ENCODE data around the gene SIRT7. TPM values are rescaled to one million over a fixed set of nuclear protein-coding genes. Genes with fewer than 3 reads are reported as not detected.
A peak's percentile ranks its signal among the peaks of the same experiment; 100 is the strongest.

Gene SIRT7
- total and polyA plus RNA-seq, 4 experiments from 2014 or later, result 31.5 to 91.9 (median 66.4) TPM

GRCh38 chr17:81902023-81902652, 15.8 kb downstream of the SIRT7 start, which contains the start of gene NPB:
Gene NPB (plus strand): TSS chr17:81902238. CDS start chr17:81902278, 40 bp downstream.
- Mint-ChIP-seq H3K27ac (peak within 1 kb of the TSS in 2 of 7 donors; percentile 22 to 42), H3K9me3 (no peaks in the 10 kb centered on the region), H3K4me3 (peak within 1 kb of the TSS in 3 of 8 donors; percentile 2 to 51 (median 10)), H3K27me3 (peaks cover 6% of the 10 kb centered on the region in 2 donors), H3K36me3 (peaks cover 18 to 21% of the 10 kb centered on the region in 2 donors), H3K4me1 (peaks cover 2 to 10% (median 7%) of the 10 kb centered on the region in 4 donors)
- DNase-seq, result peak in 1 of 5 donors; percentile 27
- H3K27ac ChIP-seq (ENCODE audit: low read depth, low read length), result no peak within 1 kb of the TSS
- no peaks in the 10 kb centered on the region for H3K9me3 ChIP-seq (ENCODE audit: control insufficient read depth in 1 of 2, low read length in 2 of 2)
- CTCF ChIA-PET (ENCODE audit: partially characterized antibody), result no interaction called here
- peaks cover 4% of the 10 kb centered on the region for H3K27me3 ChIP-seq (ENCODE audit: insufficient read depth, low read length)
- intact Hi-C loops (cut with micrococcal nuclease), result no loop called here
- H3K4me1 ChIP-seq (ENCODE audit: insufficient read depth, low read length), result peaks cover 7% of the 10 kb centered on the region
- POLR2A ChIA-PET (ENCODE audit: partially characterized antibody), result interaction anchor here (0.7 to 1.5 kb wide), 4 partner anchors 8 to 35 kb away, joined by 3 to 5 read pairs (median 4); partner anchors contain the start of genes PCYT2 and SIRT7
- H3K36me3 ChIP-seq (ENCODE audit: insufficient read depth, low read length), result peaks cover 22% of the 10 kb centered on the region
- no peak within 1 kb of the TSS for H3K4me3 ChIP-seq (ENCODE audit: low read length in 2 of 2)

DNA sequence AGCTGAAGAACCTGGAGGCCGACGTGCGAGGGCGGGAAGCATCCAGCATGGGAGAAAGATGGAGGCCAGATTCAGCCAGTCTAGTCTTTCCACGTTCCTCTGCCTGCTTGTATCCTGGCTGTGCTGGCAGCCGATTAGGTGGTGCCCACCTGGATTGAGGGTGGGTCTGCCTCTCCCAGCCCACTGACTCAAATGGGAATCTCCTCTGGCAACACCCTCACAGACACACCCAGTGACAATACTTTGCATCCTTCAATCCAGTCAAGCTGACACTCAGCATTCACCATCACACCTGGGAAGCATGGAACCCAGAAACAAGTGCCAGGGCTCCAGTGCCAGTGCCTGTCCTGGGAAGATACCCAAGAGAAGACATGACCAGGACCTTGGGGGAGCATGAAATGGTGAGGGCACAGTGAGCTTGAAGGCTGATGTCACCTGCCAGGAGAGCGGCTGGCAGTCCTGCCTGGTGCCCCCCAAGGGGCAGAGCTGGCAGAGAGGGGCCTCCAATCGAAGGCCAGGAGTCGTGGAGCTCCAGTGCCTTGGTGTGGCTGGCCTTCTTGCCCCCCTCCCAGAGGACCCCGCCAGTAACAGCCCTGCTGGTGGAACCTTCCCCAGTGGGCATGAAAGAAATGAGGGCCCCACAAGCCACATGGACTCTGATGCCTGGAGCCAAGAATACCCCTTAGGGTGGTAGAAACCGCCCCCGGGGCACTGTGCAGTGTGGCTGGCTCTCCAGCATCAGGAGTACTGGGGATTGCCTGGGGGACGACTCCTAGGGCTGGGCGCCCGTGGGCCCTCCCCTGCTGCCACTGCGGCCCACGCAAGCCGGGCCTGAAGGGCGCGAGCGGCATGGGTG, 16.6 kb downstream of the SIRT7 start:
- no peak overlapping the region for H3K4me3 ChIP-seq (ENCODE audit: low read length in 2 of 2)
- Mint-ChIP-seq H3K9me3 (no peaks in the 10 kb centered on the region), H3K27ac (peak overlapping the region in 2 of 7 donors; percentile 22 to 42), H3K27me3 (peaks cover 6% of the 10 kb centered on the region in 2 donors), H3K4me3 (peak overlapping the region in 7 of 8 donors; percentile 10 to 78 (median 41)), H3K4me1 (peaks cover 2 to 10% (median 7%) of the 10 kb centered on the region in 4 donors), H3K36me3 (peaks cover 20 to 21% of the 10 kb centered on the region in 2 donors)
- POLR2A ChIA-PET (ENCODE audit: partially characterized antibody), result interaction anchor here (0.6 to 1.5 kb wide), 5 partner anchors 9 to 47 kb away, joined by 3 to 5 read pairs (median 4); partner anchors contain the start of genes PCYT2 and SIRT7
- H3K27me3 ChIP-seq (ENCODE audit: insufficient read depth, low read length), result peaks cover 4% of the 10 kb centered on the region
- peak in 1 of 5 donors; percentile 14 for DNase-seq
- CTCF ChIA-PET (ENCODE audit: partially characterized antibody), result no interaction called here
- H3K36me3 ChIP-seq (ENCODE audit: insufficient read depth, low read length), result peaks cover 17% of the 10 kb centered on the region
- intact Hi-C loops (cut with micrococcal nuclease), result no loop called here
- H3K4me1 ChIP-seq (ENCODE audit: insufficient read depth, low read length), result peaks cover 7% of the 10 kb centered on the region
- H3K27ac ChIP-seq (ENCODE audit: low read depth, low read length), result no peak overlapping the region
- H3K9me3 ChIP-seq (ENCODE audit: control insufficient read depth in 1 of 2, low read length in 2 of 2), result no peaks in the 10 kb centered on the region

- peak in 1 of 5 donors; percentile 29 for DNase-seq
- Mint-ChIP-seq H3K4me3 (no peak overlapping the region), H3K36me3 (peaks cover 22 to 26% of the 10 kb centered on the region in 2 donors), H3K27me3 (peaks cover 6% of the 10 kb centered on the region in 2 donors), H3K27ac (peak overlapping the region in 1 of 7 donors; percentile 42), H3K9me3 (no peaks in the 10 kb centered on the region), H3K4me1 (peaks cover 2 to 10% (median 7%) of the 10 kb centered on the region in 4 donors)
- ChIA-PET POLR2A (ENCODE audit: partially characterized antibody) (interaction anchor here (0.6 to 1.4 kb wide), 2 partner anchors 10 to 45 kb away, joined by 3 to 5 read pairs; partner anchors contain the start of gene PCYT2), CTCF (ENCODE audit: partially characterized antibody) (no interaction called here)
- Histone ChIP-seq H3K9me3 (ENCODE audit: control insufficient read depth in 1 of 2, low read length in 2 of 2) (no peaks in the 10 kb centered on the region), H3K36me3 (ENCODE audit: insufficient read depth, low read length) (peaks cover 16% of the 10 kb centered on the region), H3K27me3 (ENCODE audit: insufficient read depth, low read length) (peaks cover 4% of the 10 kb centered on the region), H3K4me1 (ENCODE audit: insufficient read depth, low read length) (peaks cover 7% of the 10 kb centered on the region), H3K27ac (ENCODE audit: low read depth, low read length) (no peak overlapping the region), H3K4me3 (ENCODE audit: low read length in 2 of 2) (no peak overlapping the region)
- intact Hi-C loops (cut with micrococcal nuclease), result no loop called here
Observed at GRCh38 chr17:81900181-81900820, 17.7 kb downstream of the SIRT7 start.

DNA sequence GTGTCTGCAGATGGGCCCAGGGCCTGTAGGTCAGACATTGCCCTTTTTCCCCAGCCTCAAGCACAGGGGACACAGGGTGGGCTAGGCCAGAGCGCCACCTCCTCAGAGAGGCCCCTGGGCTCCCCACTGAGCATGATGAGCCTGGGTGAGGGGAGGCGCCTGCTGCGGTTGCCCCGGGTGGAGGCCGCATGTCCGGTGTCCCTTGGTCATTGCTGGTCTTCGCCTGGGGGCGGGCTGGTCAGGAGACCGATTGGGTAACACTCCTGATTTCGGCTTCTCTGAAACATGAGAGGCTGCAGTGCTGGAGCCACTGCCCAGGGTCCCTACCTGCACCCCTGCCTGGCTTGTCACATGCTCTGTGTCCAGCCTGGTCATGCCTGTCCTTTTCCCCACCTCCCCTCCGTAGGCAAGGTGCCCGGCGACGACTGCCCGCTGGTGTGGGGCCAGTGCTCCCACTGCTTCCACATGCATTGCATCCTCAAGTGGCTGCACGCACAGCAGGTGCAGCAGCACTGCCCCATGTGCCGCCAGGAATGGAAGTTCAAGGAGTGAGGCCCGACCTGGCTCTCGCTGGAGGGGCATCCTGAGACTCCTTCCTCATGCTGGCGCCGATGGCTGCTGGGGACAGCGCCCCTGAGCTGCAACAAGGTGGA, 18.3 kb downstream of the SIRT7 start:
- Mint-ChIP-seq H3K4me3 (no peak overlapping the region), H3K27me3 (peaks cover 6% of the 10 kb centered on the region in 2 donors), H3K36me3 (peaks cover 24 to 29% of the 10 kb centered on the region in 2 donors), H3K27ac (no peak overlapping the region), H3K9me3 (no peaks in the 10 kb centered on the region), H3K4me1 (peaks cover 2 to 10% (median 7%) of the 10 kb centered on the region in 4 donors)
- ChIA-PET POLR2A (ENCODE audit: partially characterized antibody) (no interaction called here), CTCF (ENCODE audit: partially characterized antibody) (no interaction called here)
- H3K9me3 ChIP-seq (ENCODE audit: control insufficient read depth in 1 of 2, low read length in 2 of 2), result no peaks in the 10 kb centered on the region
- H3K36me3 ChIP-seq (ENCODE audit: insufficient read depth, low read length), result peaks cover 19% of the 10 kb centered on the region
- DNase-seq, result peak in 1 of 5 donors; percentile 25
- no peak overlapping the region for H3K27ac ChIP-seq (ENCODE audit: low read depth, low read length)
- intact Hi-C loops (cut with micrococcal nuclease), result no loop called here
- H3K4me1 ChIP-seq (ENCODE audit: insufficient read depth, low read length), result peaks cover 7% of the 10 kb centered on the region
- no peak overlapping the region for H3K4me3 ChIP-seq (ENCODE audit: low read length in 2 of 2)
- peaks cover 4% of the 10 kb centered on the region for H3K27me3 ChIP-seq (ENCODE audit: insufficient read depth, low read length)

- peaks cover 2 to 10% (median 7%) of the 10 kb centered on the region in 4 donors for H3K4me1 Mint-ChIP-seq
- ChIA-PET CTCF (ENCODE audit: partially characterized antibody) (no interaction called here), POLR2A (ENCODE audit: partially characterized antibody) (no interaction called here)
- Histone ChIP-seq H3K4me3 (ENCODE audit: low read length in 2 of 2) (no peak overlapping the region), H3K9me3 (ENCODE audit: control insufficient read depth in 1 of 2, low read length in 2 of 2) (no peaks in the 10 kb centered on the region), H3K27me3 (ENCODE audit: insufficient read depth, low read length) (peaks cover 4% of the 10 kb centered on the region), H3K4me1 (ENCODE audit: insufficient read depth, low read length) (peaks cover 7% of the 10 kb centered on the region), H3K27ac (ENCODE audit: low read depth, low read length) (no peak overlapping the region), H3K36me3 (ENCODE audit: insufficient read depth, low read length) (peaks cover 19% of the 10 kb centered on the region)
- peak in 1 of 5 donors; percentile 10 for DNase-seq
- intact Hi-C loops (cut with micrococcal nuclease), result no loop called here
- H3K27me3 Mint-ChIP-seq, result peaks cover 6% of the 10 kb centered on the region in 2 donors
- H3K27ac Mint-ChIP-seq, result no peak overlapping the region
- H3K36me3 Mint-ChIP-seq, result peaks cover 24 to 29% of the 10 kb centered on the region in 2 donors
- H3K9me3 Mint-ChIP-seq, result no peaks in the 10 kb centered on the region
- H3K4me3 Mint-ChIP-seq, result no peak overlapping the region
Observed at GRCh38 chr17:81898885-81899284, 19.1 kb downstream of the SIRT7 start.

DNA sequence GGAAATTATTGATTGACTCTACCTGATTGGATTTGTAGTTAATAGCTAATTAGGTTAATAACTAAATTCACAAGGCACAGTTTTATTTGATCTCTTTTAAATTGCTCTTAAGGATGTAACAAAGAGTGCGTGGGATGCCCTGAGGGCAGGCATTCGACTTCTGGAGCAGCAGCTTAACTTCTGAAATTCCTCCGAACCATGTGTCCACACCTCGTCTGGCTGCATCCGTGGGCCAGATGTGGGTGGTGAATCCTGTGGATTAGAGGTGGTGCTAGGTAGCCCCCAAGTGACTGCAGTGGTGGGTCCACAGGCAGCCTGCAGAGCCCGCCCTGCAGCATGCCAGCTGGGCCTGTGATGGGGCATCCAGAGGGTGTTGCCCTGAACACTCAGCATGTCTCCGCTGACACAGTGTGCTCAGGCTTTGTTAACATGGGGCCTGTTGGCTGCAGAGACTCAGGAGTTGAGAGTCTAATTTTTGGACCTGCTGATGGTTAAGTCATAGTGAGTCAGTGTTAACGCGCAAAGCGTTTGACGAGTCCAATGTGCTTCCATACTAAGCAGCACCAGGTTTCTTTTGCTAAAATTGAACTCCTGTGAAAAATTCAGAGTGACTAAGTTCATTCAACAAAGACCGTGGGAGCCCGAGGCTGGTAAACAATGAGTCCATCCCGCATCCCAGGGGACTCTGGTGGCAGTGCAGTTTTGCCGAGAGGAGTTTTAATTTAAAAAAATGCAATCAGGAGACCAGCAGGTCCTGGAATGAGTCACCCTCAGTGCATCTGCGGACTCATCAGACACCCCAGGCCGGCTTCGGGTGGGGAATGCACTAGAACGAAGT, 19.7 kb downstream of the SIRT7 start:
- intact Hi-C loops (cut with micrococcal nuclease), result no loop called here
- Mint-ChIP-seq H3K27me3 (peaks cover 6% of the 10 kb centered on the region in 2 donors), H3K27ac (no peak overlapping the region), H3K4me3 (no peak overlapping the region), H3K36me3 (peaks cover 26 to 29% of the 10 kb centered on the region in 2 donors), H3K9me3 (no peaks in the 10 kb centered on the region), H3K4me1 (peaks cover 2 to 10% (median 7%) of the 10 kb centered on the region in 4 donors)
- peak in 1 of 5 donors; percentile 9 for DNase-seq
- Histone ChIP-seq H3K27me3 (ENCODE audit: insufficient read depth, low read length) (peaks cover 4% of the 10 kb centered on the region), H3K36me3 (ENCODE audit: insufficient read depth, low read length) (peaks cover 19% of the 10 kb centered on the region), H3K9me3 (ENCODE audit: control insufficient read depth in 1 of 2, low read length in 2 of 2) (no peaks in the 10 kb centered on the region), H3K27ac (ENCODE audit: low read depth, low read length) (no peak overlapping the region), H3K4me3 (ENCODE audit: low read length in 2 of 2) (no peak overlapping the region), H3K4me1 (ENCODE audit: insufficient read depth, low read length) (peaks cover 7% of the 10 kb centered on the region)
- CTCF ChIA-PET (ENCODE audit: partially characterized antibody), result no interaction called here
- POLR2A ChIA-PET (ENCODE audit: partially characterized antibody), result interaction anchor here (2.7 kb wide), 1 partner anchor 19 kb away, joined by 8 read pairs; the partner anchor contains the start of gene SIRT7
